ENCODE data around the gene ANKMY1.
"Not testable (repeated sequence)": the region's sequence is repeated elsewhere in the genome, so short reads cannot be mapped to it uniquely, and the experiment has no call there.

The ANKMY1 gene

GRCh38 chr2:240500561-240501423 is 57.0 kb downstream of the ANKMY1 start:
- DNase-seq, result no peak

GRCh38 chr2:240499309-240500301 is 58.2 kb downstream of the ANKMY1 start:
- no peak for DNase-seq

GRCh38 chr2:240498958-240499260 is 58.9 kb downstream of the ANKMY1 start:
- no peak for DNase-seq

GRCh38 chr2:240498171-240498957 is 59.4 kb downstream of the ANKMY1 start:
- DNase-seq, result no peak

- not testable (repeated sequence) for DNase-seq
Observed at GRCh38 chr2:240497082-240497481, 60.7 kb downstream of the ANKMY1 start.

GRCh38 chr2:240494942-240495341 is 62.8 kb downstream of the ANKMY1 start:
- not testable (repeated sequence) for DNase-seq

GRCh38 chr2:240494194-240494793 is 63.5 kb downstream of the ANKMY1 start:
- no peak for DNase-seq

GRCh38 chr2:240491483-240491882 is 66.3 kb downstream of the ANKMY1 start:
- DNase-seq, result no peak

GRCh38 chr2:240482141-240482540 is 75.6 kb downstream of the ANKMY1 start:
- DNase-seq, result no peak

- DNase-seq, result no peak
Observed at GRCh38 chr2:240481720-240482119, 76.1 kb downstream of the ANKMY1 start.

GRCh38 chr2:240480834-240481623 is 76.8 kb downstream of the ANKMY1 start:
- no peak for DNase-seq

- no peak for DNase-seq
Observed at GRCh38 chr2:240479111-240479501, 78.7 kb downstream of the ANKMY1 start.

GRCh38 chr2:240478346-240479110 is 79.3 kb downstream of the ANKMY1 start:
- DNase-seq, result no peak

- no peak for DNase-seq
Observed at GRCh38 chr2:240477916-240478315, 79.9 kb downstream of the ANKMY1 start.

- DNase-seq, result no peak
Observed at GRCh38 chr2:240473211-240473610, 84.6 kb downstream of the ANKMY1 start.

- no peak for DNase-seq
Observed at GRCh38 chr2:240472078-240472790, 85.6 kb downstream of the ANKMY1 start.

GRCh38 chr2:240469740-240470139 is 88.0 kb downstream of the ANKMY1 start:
- DNase-seq, result no peak

- DNase-seq, result no peak
Observed at GRCh38 chr2:240469239-240469636, 88.5 kb downstream of the ANKMY1 start.

- no peak for DNase-seq
Observed at GRCh38 chr2:240468303-240469238, 89.2 kb downstream of the ANKMY1 start.

Data from GOT3 (cell line).